NCI-H128 (cell line): ENCODE data around the gene SRPK1.
"Not testable (repeated sequence)": the region's sequence is repeated elsewhere in the genome, so short reads cannot be mapped to it uniquely, and the experiment has no call there.

Source experiments
- DNase-seq: peaks from one replicate; lab custom pipeline; 2025; ENCODE audit not compliant: unreplicated experiment; lab: John Stamatoyannopoulos, UW

SRPK1 gene

GRCh38 chr6:35931873-35932272 lies 11.0 kb upstream of the SRPK1 start:
- not testable (repeated sequence) for DNase-seq

DNA sequence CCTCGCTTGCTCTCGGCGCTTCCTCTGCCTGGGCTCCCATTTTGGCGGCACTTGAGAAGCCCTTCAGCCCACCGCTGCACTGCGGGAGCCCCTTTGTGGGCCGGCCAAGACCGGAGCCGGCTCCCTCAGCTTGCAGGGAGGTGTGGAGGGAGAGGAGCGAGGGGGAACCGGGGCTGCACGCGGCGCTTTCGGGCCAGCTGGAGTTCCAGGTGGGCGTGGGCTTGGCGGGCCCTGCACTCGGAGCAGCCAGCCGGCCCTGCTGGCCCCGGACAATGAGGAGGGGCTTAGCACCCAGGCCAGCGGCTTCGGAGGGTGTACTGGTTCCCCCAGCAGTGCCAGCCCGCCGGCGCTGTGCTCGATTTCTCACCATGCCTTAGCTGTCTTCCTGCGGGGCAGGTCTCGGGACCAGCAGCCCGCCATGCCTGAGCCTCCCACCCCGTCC lies 10.2 kb upstream of the SRPK1 start:
- DNase-seq: no peak

- DNase-seq: no peak
Observed at GRCh38 chr6:35929601-35930000, 8.7 kb upstream of the SRPK1 start.

- no peak for DNase-seq
Observed at GRCh38 chr6:35926509-35927215, 5.8 kb upstream of the SRPK1 start.

- DNase-seq: no peak
Observed at GRCh38 chr6:35925961-35926360, 5.1 kb upstream of the SRPK1 start.

DNA sequence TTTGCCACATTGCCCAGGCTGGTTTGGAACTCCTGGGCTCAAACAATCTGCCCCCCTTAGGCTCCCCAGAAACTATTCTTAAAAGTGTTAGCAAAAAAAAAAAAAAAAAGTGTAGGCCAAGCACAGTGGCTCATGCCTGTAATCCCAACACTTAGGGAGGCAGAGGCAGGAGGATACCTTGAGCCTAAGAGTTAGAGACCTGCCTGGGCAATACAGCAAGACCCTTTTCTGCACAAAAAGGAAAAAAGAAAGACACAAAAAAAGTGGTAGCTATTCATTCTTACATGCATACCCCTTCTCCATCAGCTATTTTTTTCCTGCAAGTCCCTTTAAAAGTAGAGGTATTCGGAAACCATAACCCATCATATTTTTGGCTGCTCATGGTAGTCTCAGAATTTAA lies 3.2 kb upstream of the SRPK1 start:
- no peak for DNase-seq

DNA sequence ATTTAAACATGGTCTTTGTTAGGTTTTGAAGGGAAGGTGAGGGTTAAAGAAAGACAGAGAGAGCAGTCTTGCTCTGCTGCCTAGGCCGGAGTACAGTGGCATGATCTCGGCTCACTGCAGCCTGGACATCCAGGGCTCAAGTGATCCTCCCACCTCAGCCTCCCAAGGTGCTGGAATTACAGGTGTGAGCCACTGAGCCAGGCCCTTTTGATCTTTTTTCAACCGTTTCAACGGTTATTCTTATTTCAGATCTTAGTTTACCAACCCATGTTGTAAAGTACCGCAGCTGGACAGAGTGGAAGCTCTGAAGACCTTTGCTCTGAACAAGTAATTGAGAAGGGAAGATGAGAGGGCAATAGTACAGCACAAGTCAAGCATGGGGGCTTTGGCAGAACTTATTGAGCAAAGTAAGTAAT lies 1.2 kb upstream of the SRPK1 start:
- DNase-seq: no peak

- DNase-seq: no peak
Observed at GRCh38 chr6:35919827-35920751, 809 bp downstream of the SRPK1 start.

GRCh38 chr6:35919085-35919826 lies 1.6 kb downstream of the SRPK1 start:
- DNase-seq: no peak

GRCh38 chr6:35916893-35917292 lies 4.0 kb downstream of the SRPK1 start:
- DNase-seq: not testable (repeated sequence)

DNA sequence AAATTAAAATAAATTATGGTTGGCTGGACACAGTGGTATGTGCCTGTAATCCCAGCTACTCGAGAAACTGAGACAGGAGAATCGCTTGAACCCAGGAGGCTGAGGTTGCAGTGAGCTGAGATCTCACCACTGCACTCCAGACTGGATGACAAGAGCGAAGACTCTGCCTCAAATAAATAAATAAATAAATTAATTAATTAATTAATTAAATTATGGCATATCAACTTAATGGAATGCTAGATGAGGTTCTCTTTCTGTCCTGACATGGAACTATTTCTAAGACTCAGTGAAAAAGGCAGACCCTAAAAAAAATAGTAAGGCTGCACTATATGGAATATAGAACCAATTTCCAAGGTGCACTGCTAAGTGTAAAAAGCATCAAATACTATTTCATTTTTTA lies 4.8 kb downstream of the SRPK1 start:
- no peak for DNase-seq

- no peak for DNase-seq
Observed at GRCh38 chr6:35914536-35914935, 6.4 kb downstream of the SRPK1 start.

GRCh38 chr6:35911871-35912653 lies 8.8 kb downstream of the SRPK1 start:
- DNase-seq: no peak

GRCh38 chr6:35909571-35909970 lies 11.3 kb downstream of the SRPK1 start:
- DNase-seq: not testable (repeated sequence)

- DNase-seq: not testable (repeated sequence)
Observed at GRCh38 chr6:35908753-35909401, 12.0 kb downstream of the SRPK1 start.

DNA sequence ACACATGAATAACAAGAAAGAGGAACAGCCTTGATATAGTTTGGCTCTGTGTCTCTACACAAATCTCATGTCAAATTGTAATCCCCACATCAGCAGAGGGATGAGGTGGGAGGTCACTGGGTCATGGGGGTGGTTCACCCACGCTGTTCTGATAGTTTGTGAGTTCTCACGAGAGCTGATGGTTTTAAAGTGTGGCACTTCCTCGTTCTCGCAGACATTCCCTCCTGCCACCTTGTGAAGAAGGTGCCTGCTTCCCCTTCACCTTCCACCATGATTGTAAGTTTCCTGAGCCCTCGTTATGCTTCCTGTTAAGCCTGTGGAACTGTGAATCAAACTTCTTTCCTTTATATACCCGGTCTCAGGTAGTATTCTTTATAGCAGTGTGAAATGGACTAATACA lies 13.1 kb downstream of the SRPK1 start:
- DNase-seq: no peak

- DNase-seq: no peak
Observed at GRCh38 chr6:35906499-35906846, 14.4 kb downstream of the SRPK1 start.

DNA sequence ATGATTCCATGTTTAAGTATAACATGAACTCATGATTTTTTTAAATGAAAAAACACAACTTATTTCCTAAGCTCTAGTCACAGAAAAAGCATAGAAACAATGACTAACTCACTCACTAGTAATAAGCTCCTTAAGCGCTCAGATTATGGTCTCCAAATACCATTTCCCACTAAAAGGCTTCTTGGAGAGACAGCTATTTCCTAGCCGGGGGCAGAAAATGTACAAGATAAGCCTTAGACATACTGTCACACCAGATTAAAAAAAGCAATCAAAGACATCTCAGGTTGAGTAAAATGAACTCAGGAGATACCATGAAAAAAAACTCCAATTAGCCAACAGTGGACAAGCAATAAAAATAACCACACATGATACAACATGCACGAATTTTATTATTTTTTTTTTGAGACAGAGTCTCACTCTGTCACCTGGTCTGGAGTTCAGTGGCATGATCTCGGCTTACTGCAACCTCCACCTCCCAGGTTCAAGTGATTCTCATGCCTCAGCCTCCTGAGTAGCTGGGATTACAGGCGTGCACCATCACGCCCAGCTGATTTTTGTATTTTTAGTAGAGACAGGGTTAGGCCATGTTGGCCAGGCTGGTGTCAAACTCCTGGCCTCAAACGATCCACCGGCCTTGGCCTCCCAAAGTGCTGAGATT lies 14.9 kb downstream of the SRPK1 start:
- DNase-seq: no peak

- DNase-seq: no peak
Observed at GRCh38 chr6:35905141-35905785, 15.6 kb downstream of the SRPK1 start.
